Measurements from ENCODE around the gene ACOT9. TPM values are rescaled to one million over a fixed set of nuclear protein-coding genes. Genes with fewer than 3 reads are reported as not detected.

The ACOT9 gene, protein sequence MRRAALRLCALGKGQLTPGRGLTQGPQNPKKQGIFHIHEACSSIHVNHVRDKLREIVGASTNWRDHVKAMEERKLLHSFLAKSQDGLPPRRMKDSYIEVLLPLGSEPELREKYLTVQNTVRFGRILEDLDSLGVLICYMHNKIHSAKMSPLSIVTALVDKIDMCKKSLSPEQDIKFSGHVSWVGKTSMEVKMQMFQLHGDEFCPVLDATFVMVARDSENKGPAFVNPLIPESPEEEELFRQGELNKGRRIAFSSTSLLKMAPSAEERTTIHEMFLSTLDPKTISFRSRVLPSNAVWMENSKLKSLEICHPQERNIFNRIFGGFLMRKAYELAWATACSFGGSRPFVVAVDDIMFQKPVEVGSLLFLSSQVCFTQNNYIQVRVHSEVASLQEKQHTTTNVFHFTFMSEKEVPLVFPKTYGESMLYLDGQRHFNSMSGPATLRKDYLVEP
- total RNA-seq (10 to 100 TPM; 45.3 to 81.1 (median 59.3) TPM), polyA plus RNA-seq (10 to 100 TPM; 55.5 to 77.9 TPM)
- long read RNA-seq, donor 1, transcript ACOT9-204 (16 exons, 3,117 nt) = major isoform, 58 of 81 reads
- long read RNA-seq, donor 1, transcript ACOT9-201 (15 exons, 1,675 nt) = minor isoform, 11 of 81 reads
- long read RNA-seq, donor 1, partial matches to known transcripts = 1 of 81 reads
- long read RNA-seq, donor 1, other reads (novel, unspliced or antisense) = 10 of 81 reads
- long read RNA-seq, donor 2, transcript ACOT9-201 (15 exons, 1,675 nt) = minor isoform, 73 of 457 reads
- long read RNA-seq, donor 2, transcript ACOT9-204 (16 exons, 3,117 nt) = major isoform, 328 of 457 reads
- long read RNA-seq, donor 2, partial matches to known transcripts = 4 of 457 reads
- long read RNA-seq, donor 2, other reads (novel, unspliced or antisense) = 52 of 457 reads
- long read RNA-seq, donor 3, transcript ACOT9-204 (16 exons, 3,117 nt) = major isoform, 82 of 122 reads
- long read RNA-seq, donor 3, transcript ACOT9-201 (15 exons, 1,675 nt) = minor isoform, 17 of 122 reads
- long read RNA-seq, donor 3, partial matches to known transcripts = 6 of 122 reads
- long read RNA-seq, donor 3, other reads (novel, unspliced or antisense) = 17 of 122 reads

DNA sequence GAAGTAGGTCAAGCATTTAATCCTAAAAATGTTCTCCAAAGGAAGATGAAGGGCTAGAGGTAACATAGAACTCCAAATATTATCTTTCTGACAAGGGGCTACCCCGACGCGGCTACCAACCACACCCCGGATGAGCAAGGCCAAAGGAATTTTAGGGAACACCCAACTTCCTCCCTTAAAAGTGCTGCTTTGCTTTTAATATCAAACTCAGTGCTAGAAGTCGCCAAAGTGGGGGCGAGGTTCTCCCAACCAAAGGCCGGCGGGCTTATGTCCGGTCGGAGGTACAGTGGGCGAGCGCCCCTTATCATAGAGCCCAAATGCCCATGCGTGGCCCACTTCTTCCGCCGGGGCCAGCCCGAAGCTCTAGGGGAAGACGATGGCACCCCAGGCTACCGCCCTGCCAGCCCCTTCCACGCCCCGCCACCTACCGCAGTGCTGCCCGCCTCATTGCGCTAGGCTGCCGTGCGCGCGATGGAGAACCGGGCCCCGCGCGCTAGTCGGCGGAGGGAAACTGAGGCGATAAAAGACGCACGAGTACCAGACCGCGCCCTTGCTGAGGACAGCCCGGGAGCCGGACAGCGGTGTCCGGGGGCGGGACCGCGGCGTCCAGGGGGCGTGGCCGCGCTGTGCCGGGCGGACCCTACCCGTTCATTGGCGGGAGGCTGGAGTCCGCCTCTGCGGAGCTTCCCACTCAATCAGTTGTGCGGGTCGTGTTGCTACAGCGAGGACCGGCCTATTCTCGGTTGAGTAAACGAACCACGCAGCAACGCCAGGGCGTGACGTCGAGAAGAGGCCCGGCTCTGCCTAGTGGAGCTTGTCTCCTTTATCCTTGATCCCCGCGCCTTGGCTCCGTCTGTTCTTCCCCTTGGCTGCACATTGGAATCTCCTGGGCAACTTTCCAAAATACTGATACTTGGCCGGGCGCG lies at the start of gene ACOT9:
ACOT9 (minus strand) TSS at position 580 of the 926 bp plus-strand sequence; CDS start at position 448, 132 bp downstream.
- peak within 1 kb of the TSS; percentile 61 to 98 (median 79) for H3K4me3 ChIP-seq
- 0 to 39% (median 17%) methylated on average over 27 to 73 of the region's 73 CpGs for WGBS, 4 donors
- ATAC-seq (peak; percentile 97 to 99 (median 98)), DNase-seq (peak; percentile 90 to 97 (median 94))
- H3K9me3 ChIP-seq = no peaks in the 10 kb centered on the region
- TF ChIP-seq POLR2A (IDR thresholded peaks at IDR 0.05) = peak; percentile 16 to 78
- TF ChIP-seq, protein P1, sequence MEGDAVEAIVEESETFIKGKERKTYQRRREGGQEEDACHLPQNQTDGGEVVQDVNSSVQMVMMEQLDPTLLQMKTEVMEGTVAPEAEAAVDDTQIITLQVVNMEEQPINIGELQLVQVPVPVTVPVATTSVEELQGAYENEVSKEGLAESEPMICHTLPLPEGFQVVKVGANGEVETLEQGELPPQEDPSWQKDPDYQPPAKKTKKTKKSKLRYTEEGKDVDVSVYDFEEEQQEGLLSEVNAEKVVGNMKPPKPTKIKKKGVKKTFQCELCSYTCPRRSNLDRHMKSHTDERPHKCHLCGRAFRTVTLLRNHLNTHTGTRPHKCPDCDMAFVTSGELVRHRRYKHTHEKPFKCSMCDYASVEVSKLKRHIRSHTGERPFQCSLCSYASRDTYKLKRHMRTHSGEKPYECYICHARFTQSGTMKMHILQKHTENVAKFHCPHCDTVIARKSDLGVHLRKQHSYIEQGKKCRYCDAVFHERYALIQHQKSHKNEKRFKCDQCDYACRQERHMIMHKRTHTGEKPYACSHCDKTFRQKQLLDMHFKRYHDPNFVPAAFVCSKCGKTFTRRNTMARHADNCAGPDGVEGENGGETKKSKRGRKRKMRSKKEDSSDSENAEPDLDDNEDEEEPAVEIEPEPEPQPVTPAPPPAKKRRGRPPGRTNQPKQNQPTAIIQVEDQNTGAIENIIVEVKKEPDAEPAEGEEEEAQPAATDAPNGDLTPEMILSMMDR (IDR thresholded peaks at IDR 0.05) = no peak
- peaks cover 0 to 15% (median 4%) of the 10 kb centered on the region in 12 donors for H3K4me1 ChIP-seq
- no peaks in the 10 kb centered on the region for H3K36me3 ChIP-seq
- intact Hi-C loops (cut with DNase I) = loop anchor here in 4 of 10 donors (2.0 to 10.0 kb wide), 5 partner anchors 39 to 162 kb away; partner anchors contain the start of genes SAT1 (in 2 of the 4), APOO (in 1 of the 4) and CXorf58 (in 1 of the 4)
- peak within 1 kb of the TSS; percentile 92 to 100 (median 94) for H3K27ac ChIP-seq
- peaks cover 0 to 2% (median 0%) of the 10 kb centered on the region in 9 donors for H3K27me3 ChIP-seq

DNA sequence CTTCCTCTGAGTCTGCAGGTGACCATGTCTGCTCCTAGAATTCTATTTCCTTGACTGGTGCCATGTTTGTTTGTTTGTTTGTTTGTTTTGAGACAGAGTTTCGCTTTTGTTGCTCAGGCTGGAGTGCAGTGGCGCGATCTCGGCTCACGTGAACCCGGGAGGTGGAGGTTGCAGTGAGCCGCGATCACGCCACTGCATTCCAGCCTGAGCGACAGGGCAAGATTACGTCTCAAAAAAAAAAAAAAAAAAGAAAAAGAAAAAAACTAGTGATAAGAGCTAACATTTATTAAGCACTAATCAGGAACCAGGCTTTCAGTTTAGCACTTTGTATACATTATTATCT lies 47.0 kb upstream of the ACOT9 start:
- TF ChIP-seq POLR2A (IDR thresholded peaks at IDR 0.05) = no peak
- TF ChIP-seq, protein P1 (IDR thresholded peaks at IDR 0.05) = no peak
- Histone ChIP-seq H3K4me3 (no peak overlapping the region), H3K36me3 (peaks cover 0 to 15% (median 7%) of the 10 kb centered on the region in 9 donors), H3K27me3 (no peaks in the 10 kb centered on the region), H3K27ac (no peak overlapping the region), H3K9me3 (no peaks in the 10 kb centered on the region), H3K4me1 (peaks cover 0 to 13% (median 0%) of the 10 kb centered on the region in 12 donors)
- intact Hi-C loops (cut with DNase I) = no loop called here
- ATAC-seq = no peak
- DNase-seq = no peak
- 66 to 93% (median 79%) methylated on average over 11 of the region's 11 CpGs for WGBS, 4 donors

DNA sequence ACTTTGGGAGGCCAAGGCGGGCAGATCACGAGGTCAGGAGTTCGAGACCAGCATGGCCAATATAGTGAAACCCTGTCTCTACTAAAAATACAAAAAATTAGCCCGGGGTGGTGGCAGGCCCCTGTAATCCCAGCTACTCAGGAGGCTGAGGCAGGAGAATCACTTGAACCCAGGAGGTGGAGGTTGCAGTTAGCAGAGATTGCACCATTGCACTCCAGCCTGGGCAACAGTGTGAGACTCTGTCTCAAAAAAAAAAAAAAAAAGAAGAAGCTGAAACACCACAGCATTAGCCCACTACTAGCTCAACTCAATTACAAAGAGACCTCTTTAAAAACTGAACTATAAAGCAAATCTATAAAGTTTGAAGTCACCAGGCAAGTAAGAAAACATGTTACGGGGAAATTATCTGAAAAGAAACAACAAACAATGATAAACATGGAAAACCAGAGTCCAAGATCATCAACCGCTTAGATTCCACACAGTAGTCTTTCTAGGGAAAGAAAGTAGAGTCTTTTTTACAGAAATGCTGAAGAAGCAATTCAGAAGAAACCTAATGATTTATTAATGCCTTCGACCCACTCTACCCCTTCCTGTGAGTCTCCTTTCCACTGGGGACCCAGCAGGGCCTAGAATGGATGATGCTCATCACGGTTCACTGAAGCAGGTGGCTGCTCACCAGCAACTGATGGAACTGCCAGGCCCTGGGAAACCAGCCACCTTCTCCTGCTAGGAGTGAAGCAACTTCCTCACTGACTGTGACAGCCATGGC lies 46.5 kb upstream of the ACOT9 start:
- 76 to 94% (median 90%) methylated on average over 8 of the region's 8 CpGs for WGBS, 4 donors
- intact Hi-C loops (cut with DNase I) = loop anchor here in 2 of 10 donors (10.0 kb wide), 2 partner anchors 235 to 265 kb away; partner anchors contain the start of genes EIF2S3 (in 1 of the 2) and KLHL15 (in 1 of the 2)

More for the DNA sequence above, 46.5 kb upstream of the ACOT9 start:
- Histone ChIP-seq H3K27me3 (no peaks in the 10 kb centered on the region), H3K4me1 (peaks cover 0 to 13% (median 0%) of the 10 kb centered on the region in 12 donors), H3K4me3 (no peak overlapping the region), H3K9me3 (no peaks in the 10 kb centered on the region), H3K36me3 (peaks cover 0 to 18% (median 10%) of the 10 kb centered on the region in 9 donors), H3K27ac (no peak overlapping the region)
- DNase-seq = no peak
- ATAC-seq = no peak
- TF ChIP-seq POLR2A (IDR thresholded peaks at IDR 0.05) = no peak
- TF ChIP-seq, protein P1 (IDR thresholded peaks at IDR 0.05) = no peak
